Measurements from ENCODE around the gene PCBD2.

DNA sequence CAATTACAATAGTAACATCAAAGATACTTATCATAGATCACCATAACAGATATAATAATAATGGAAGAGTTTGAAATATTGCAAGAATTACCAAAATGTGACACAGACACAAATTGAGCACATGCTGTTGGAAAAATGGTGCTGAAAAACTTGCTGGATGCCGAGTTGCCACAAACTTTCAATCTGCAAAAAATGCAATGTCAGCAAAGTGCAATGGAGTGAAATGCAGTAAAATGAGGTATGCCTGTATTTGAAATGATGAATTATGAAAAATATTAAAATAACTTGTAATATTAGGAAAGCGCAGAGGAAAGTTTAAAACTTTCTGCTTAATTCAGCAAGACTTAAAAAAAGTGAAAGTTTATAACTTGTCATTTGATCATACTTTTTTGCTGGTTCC is 12.0 kb upstream of the PCBD2 start:
- TF ChIP-seq, protein P1, sequence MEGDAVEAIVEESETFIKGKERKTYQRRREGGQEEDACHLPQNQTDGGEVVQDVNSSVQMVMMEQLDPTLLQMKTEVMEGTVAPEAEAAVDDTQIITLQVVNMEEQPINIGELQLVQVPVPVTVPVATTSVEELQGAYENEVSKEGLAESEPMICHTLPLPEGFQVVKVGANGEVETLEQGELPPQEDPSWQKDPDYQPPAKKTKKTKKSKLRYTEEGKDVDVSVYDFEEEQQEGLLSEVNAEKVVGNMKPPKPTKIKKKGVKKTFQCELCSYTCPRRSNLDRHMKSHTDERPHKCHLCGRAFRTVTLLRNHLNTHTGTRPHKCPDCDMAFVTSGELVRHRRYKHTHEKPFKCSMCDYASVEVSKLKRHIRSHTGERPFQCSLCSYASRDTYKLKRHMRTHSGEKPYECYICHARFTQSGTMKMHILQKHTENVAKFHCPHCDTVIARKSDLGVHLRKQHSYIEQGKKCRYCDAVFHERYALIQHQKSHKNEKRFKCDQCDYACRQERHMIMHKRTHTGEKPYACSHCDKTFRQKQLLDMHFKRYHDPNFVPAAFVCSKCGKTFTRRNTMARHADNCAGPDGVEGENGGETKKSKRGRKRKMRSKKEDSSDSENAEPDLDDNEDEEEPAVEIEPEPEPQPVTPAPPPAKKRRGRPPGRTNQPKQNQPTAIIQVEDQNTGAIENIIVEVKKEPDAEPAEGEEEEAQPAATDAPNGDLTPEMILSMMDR (IDR thresholded peaks at IDR 0.05; ENCODE audit: borderline replicate concordance, extremely low read depth, low read length, poor library complexity, severe bottlenecking), result no peak
- no peak for TF ChIP-seq EZH2 (IDR thresholded peaks at IDR 0.05; ENCODE audit: borderline replicate concordance, low read depth, low read length, severe bottlenecking)

Measured in DND-41 (cell line).